Measurements from ENCODE around the gene C21orf58.

DNA sequence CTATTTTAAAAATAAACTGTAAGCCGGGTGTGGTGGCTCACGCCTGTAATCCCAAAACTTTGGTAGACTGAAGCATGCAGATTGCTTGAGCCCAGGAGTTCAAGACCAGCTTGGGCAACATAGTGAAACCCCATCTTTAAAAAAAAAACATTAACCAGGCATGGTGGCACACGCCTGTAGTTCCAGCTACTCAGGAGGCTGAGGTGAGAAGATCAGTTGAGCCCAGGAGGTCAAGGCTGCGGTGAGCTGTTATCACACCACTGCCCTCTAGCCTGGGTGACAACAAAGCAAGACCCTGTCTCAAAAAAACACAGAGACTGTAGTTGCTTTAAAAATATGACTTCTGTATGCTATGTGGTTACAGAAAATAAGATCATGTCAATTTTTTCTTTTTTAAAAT, 70.8 kb downstream of the C21orf58 start:
- TF ChIP-seq, protein P1, sequence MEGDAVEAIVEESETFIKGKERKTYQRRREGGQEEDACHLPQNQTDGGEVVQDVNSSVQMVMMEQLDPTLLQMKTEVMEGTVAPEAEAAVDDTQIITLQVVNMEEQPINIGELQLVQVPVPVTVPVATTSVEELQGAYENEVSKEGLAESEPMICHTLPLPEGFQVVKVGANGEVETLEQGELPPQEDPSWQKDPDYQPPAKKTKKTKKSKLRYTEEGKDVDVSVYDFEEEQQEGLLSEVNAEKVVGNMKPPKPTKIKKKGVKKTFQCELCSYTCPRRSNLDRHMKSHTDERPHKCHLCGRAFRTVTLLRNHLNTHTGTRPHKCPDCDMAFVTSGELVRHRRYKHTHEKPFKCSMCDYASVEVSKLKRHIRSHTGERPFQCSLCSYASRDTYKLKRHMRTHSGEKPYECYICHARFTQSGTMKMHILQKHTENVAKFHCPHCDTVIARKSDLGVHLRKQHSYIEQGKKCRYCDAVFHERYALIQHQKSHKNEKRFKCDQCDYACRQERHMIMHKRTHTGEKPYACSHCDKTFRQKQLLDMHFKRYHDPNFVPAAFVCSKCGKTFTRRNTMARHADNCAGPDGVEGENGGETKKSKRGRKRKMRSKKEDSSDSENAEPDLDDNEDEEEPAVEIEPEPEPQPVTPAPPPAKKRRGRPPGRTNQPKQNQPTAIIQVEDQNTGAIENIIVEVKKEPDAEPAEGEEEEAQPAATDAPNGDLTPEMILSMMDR (IDR thresholded peaks at IDR 0.05 in 4 of 5, conservative IDR thresholded peaks at IDR 0.05 in 1 of 5): no peak
- no peak for TF ChIP-seq POLR2A (IDR thresholded peaks at IDR 0.05)

Measured in gastrocnemius medialis (tissue), 4 donors.